Panc1 (cell line): ENCODE data around the gene KCNH5. TPM values are rescaled to one million over a fixed set of nuclear protein-coding genes. Genes with fewer than 3 reads are reported as not detected.

ENCODE experiments used
- ATAC-seq: fragments of 200-7000 bp; cut with Tn5 transposase; 2 replicates; pipeline ENCODE4 v1.9.1; 2020; ENCODE audit warnings: mild to moderate bottlenecking, moderate library complexity
- BruUV-seq: library from RNA; stranded (reverse); fragments of 400-500 nt; replicated peaks from 2 replicates; lab custom pipeline; 2021; lab: Mats Ljungman, UMichigan
- CTCF ChIA-PET: fragments of 300-600 bp; sonication (Branson Sonifier 250); formaldehyde crosslinking; loops from one replicate; lab custom pipeline; 2022; ENCODE audit warnings: antibody characterized with exemption; lab: Charles Lee
- POLR2A ChIA-PET: fragments of 300-600 bp; sonication (Branson Sonifier 250); formaldehyde crosslinking; loops from one replicate; lab custom pipeline; 2022; ENCODE audit warnings: antibody characterized with exemption; lab: Charles Lee
- DNase-seq: peaks from one replicate; pipeline ENCODE4 v3.0.0-alpha.2; 2010; ENCODE audit warnings: low read depth, low spot score
- H3K27ac ChIP-seq: 2 replicates; pipeline ENCODE4 v1.5.1; 2011; ENCODE audit warnings: mild to moderate bottlenecking, low read length, inconsistent platforms
- H3K27me3 ChIP-seq: fragments of 200-500 bp; sonication (Bioruptor generic); 2 replicates; pipeline ENCODE4 v1.6.0; 2014; ENCODE audit warnings: low read length, inconsistent platforms; ENCODE audit not compliant: control insufficient read depth, insufficient read depth
- H3K36me3 ChIP-seq: fragments of 200-500 bp; sonication (Bioruptor generic); 2 replicates; pipeline ENCODE4 v1.5.1; 2014; ENCODE audit warnings: inconsistent platforms, mild to moderate bottlenecking, low read length, moderate library complexity; ENCODE audit not compliant: control insufficient read depth, insufficient read depth
- H3K4me1 ChIP-seq: 2 replicates; pipeline ENCODE4 v1.5.1; 2011; ENCODE audit warnings: inconsistent platforms, mild to moderate bottlenecking, low read length, moderate library complexity; ENCODE audit not compliant: control insufficient read depth, insufficient read depth
- H3K4me3 ChIP-seq, 2 experiments: 2 replicates each; pipeline ENCODE4 v1.5.1; 2011 to 2012; ENCODE audit warnings: low read depth in 2 of 2, low read length in 2 of 2, mild to moderate bottlenecking in 2 of 2, inconsistent platforms in 1 of 2, moderate library complexity in 1 of 2
- H3K9me3 ChIP-seq: fragments of 200-500 bp; sonication (Bioruptor generic); 2 replicates; pipeline ENCODE4 v1.5.1; 2014; ENCODE audit warnings: low read depth, mild to moderate bottlenecking, inconsistent platforms, low read length, moderate library complexity; ENCODE audit not compliant: control insufficient read depth, insufficient read depth
- POLR2AphosphoS5 ChIP-seq: IDR thresholded peaks from 2 replicates; pipeline ENCODE4 v1.6.1; 2012; ENCODE audit warnings: mild to moderate bottlenecking, low read depth, low read length, moderate library complexity
- SIN3A ChIP-seq: IDR thresholded peaks from 2 replicates; pipeline ENCODE4 v1.6.1; 2012; ENCODE audit warnings: low read depth, mild to moderate bottlenecking, low read length, moderate library complexity, borderline replicate concordance; ENCODE audit not compliant: insufficient read depth
- TCF7L2 ChIP-seq: IDR thresholded peaks from 2 replicates; pipeline ENCODE4 v1.6.1; 2011; ENCODE audit warnings: mild to moderate bottlenecking, low read depth, low read length, inconsistent platforms
- in situ Hi-C: cut with HindIII; loops from 2 replicates; pipeline ENCODE4 v1.10.0; 2016; ENCODE audit warnings: low sequenced_read_pairs, low pct_unique_long_range_greater_than_20kb
- intact Hi-C: fragments of 100-400 bp; cut with micrococcal nuclease; formaldehyde crosslinking; loops from one replicate; pipeline ENCODE4 v1.10.0; 2022; ENCODE audit not compliant: unreplicated experiment
- total RNA-seq: library from RNA; stranded (reverse); gene quantifications from one replicate; pipeline ENCODE4 v1.2.1, GENCODE V29; 2021; ENCODE audit not compliant: unreplicated experiment
- TF ChIP-seq, protein P1 (sequence below): fragments of 450-650 bp; IDR thresholded peaks from 2 replicates; pipeline ENCODE4 v1.5.1; 2017; ENCODE audit warnings: mild to moderate bottlenecking
- TF ChIP-seq, protein P2 (sequence below), 2 experiments: IDR thresholded peaks; 2 replicates each; pipeline ENCODE4 v1.6.1; 2011 to 2012; ENCODE audit warnings: low read depth in 2 of 2, control low read depth in 1 of 2, low read length in 1 of 2, mild to moderate bottlenecking in 1 of 2, moderate library complexity in 1 of 2; ENCODE audit not compliant: insufficient read depth in 1 of 2

KCNH5 gene
- total RNA-seq, 1 experiment from 2014 or later = not detected

DNA sequence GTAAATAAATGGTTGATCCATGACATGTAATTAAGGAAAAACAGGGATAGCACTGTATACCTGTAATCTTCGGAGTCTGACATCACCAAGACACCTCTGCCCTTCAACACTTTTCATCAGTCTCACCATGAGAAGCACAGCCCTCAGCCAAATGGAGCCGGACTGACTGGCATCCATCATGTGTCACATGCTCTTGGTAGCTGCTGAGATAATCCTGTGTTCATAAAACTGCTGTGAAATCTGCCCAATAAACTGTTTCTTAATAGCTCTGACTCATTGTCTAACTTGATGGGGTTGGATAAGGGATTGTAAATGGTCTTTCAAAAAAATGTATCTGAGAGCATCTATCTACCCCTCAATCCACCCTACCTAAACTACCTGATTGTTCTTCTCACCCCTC is 33.6 kb downstream of the KCNH5 start:
- in situ Hi-C loops = no loop called here
- no TSS peak for BruUV-seq
- POLR2A ChIA-PET = no interaction called here
- no peaks in the 10 kb centered on the region for H3K36me3 ChIP-seq
- no peak overlapping the region for H3K27ac ChIP-seq
- H3K4me3 ChIP-seq = no peak overlapping the region
- H3K9me3 ChIP-seq = no peaks in the 10 kb centered on the region
- CTCF ChIA-PET = no interaction called here
- TF ChIP-seq, protein P1, sequence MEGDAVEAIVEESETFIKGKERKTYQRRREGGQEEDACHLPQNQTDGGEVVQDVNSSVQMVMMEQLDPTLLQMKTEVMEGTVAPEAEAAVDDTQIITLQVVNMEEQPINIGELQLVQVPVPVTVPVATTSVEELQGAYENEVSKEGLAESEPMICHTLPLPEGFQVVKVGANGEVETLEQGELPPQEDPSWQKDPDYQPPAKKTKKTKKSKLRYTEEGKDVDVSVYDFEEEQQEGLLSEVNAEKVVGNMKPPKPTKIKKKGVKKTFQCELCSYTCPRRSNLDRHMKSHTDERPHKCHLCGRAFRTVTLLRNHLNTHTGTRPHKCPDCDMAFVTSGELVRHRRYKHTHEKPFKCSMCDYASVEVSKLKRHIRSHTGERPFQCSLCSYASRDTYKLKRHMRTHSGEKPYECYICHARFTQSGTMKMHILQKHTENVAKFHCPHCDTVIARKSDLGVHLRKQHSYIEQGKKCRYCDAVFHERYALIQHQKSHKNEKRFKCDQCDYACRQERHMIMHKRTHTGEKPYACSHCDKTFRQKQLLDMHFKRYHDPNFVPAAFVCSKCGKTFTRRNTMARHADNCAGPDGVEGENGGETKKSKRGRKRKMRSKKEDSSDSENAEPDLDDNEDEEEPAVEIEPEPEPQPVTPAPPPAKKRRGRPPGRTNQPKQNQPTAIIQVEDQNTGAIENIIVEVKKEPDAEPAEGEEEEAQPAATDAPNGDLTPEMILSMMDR = no peak
- TF ChIP-seq TCF7L2 (no peak), POLR2AphosphoS5 (no peak), SIN3A (no peak)
- TF ChIP-seq, protein P2, sequence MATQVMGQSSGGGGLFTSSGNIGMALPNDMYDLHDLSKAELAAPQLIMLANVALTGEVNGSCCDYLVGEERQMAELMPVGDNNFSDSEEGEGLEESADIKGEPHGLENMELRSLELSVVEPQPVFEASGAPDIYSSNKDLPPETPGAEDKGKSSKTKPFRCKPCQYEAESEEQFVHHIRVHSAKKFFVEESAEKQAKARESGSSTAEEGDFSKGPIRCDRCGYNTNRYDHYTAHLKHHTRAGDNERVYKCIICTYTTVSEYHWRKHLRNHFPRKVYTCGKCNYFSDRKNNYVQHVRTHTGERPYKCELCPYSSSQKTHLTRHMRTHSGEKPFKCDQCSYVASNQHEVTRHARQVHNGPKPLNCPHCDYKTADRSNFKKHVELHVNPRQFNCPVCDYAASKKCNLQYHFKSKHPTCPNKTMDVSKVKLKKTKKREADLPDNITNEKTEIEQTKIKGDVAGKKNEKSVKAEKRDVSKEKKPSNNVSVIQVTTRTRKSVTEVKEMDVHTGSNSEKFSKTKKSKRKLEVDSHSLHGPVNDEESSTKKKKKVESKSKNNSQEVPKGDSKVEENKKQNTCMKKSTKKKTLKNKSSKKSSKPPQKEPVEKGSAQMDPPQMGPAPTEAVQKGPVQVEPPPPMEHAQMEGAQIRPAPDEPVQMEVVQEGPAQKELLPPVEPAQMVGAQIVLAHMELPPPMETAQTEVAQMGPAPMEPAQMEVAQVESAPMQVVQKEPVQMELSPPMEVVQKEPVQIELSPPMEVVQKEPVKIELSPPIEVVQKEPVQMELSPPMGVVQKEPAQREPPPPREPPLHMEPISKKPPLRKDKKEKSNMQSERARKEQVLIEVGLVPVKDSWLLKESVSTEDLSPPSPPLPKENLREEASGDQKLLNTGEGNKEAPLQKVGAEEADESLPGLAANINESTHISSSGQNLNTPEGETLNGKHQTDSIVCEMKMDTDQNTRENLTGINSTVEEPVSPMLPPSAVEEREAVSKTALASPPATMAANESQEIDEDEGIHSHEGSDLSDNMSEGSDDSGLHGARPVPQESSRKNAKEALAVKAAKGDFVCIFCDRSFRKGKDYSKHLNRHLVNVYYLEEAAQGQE (IDR thresholded peaks at IDR 0.05; ENCODE audit: insufficient read depth in 1 of 2, low read depth in 2 of 2, low read length in 1 of 2) = no peak
- DNase-seq (no peak), ATAC-seq (no peak)
- intact Hi-C loops = no loop called here
- no peaks in the 10 kb centered on the region for H3K4me1 ChIP-seq
- no peaks in the 10 kb centered on the region for H3K27me3 ChIP-seq

DNA sequence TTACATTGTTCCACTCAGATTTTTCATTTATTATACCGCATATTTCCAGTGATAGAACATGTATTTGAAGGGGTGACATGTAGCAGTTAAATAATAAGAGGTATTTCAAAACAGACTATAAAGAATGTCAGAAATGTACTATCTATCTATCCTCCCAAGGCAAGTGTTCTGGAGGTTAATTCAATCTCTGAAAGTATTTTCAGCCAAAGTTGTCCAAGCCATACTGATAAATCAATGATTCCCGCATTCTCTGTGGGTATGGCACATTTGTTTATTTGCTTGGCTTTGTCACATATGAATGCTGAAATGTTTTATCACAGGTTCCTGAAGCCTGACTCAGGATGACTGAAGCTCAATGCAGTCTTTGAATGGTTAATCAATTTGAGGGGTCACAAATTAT is 35.8 kb downstream of the KCNH5 start:
- DNase-seq (no peak), ATAC-seq (no peak)
- POLR2A ChIA-PET = no interaction called here
- in situ Hi-C loops = no loop called here
- H3K9me3 ChIP-seq = no peaks in the 10 kb centered on the region
- no peak for TF ChIP-seq TCF7L2
- TF ChIP-seq, protein P2 (IDR thresholded peaks at IDR 0.05; ENCODE audit: insufficient read depth in 1 of 2, low read depth in 2 of 2, low read length in 1 of 2) = no peak
- TF ChIP-seq SIN3A = no peak
- no peak for TF ChIP-seq POLR2AphosphoS5
- TF ChIP-seq, protein P1 = no peak
- H3K36me3 ChIP-seq = no peaks in the 10 kb centered on the region
- H3K4me1 ChIP-seq = no peaks in the 10 kb centered on the region
- no peaks in the 10 kb centered on the region for H3K27me3 ChIP-seq
- BruUV-seq = no TSS peak
- no peak overlapping the region for H3K27ac ChIP-seq
- intact Hi-C loops = no loop called here
- H3K4me3 ChIP-seq = no peak overlapping the region
- CTCF ChIA-PET = no interaction called here
